SK-N-SH (cell line): ENCODE results near the gene ACACA. TPM values are rescaled to one million over a fixed set of nuclear protein-coding genes. Genes with fewer than 3 reads are reported as not detected.

ENCODE experiments used
- CTCF ChIA-PET: fragments of 300-600, 350-600 bp; formaldehyde crosslinking; extraction: SDS; loops from one replicate; lab custom pipeline; 2021; lab: Yijun Ruan, JAX
- POLR2A ChIA-PET: fragments of 350-600 bp; sonication (Branson Sonifier 250); formaldehyde crosslinking; extraction: SDS; loops from one replicate; lab custom pipeline; 2020; ENCODE audit warnings: antibody characterized with exemption, inconsistent platforms; lab: Yijun Ruan, JAX
- DNase-seq: peaks from one replicate; pipeline ENCODE4 v3.0.0; 2012
- H2AFZ ChIP-seq: fragments of 200-600 bp; sonication (generic); 2 replicates; pipeline ENCODE4 v1.8.1; 2016; ENCODE audit warnings: antibody characterized with exemption, mild to moderate bottlenecking, low read depth
- H3F3A ChIP-seq: fragments of 200-600 bp; sonication (generic); replicated peaks from 2 replicates; pipeline ENCODE3; 2016; ENCODE audit warnings: antibody characterized with exemption, mild to moderate bottlenecking; ENCODE audit not compliant: insufficient read depth
- H3K27ac ChIP-seq, 2 experiments: fragments of 200-500 bp in 1 of 2; fragments of 200-600 bp in 1 of 2; sonication (Bioruptor generic) in 1 of 2; sonication (generic), shearing (Covaris generic) in 1 of 2; 2 replicates each; pipeline versions ENCODE4 v1.5.1 to v1.6.1; 2014 to 2016; ENCODE audit warnings: low read depth in 2 of 2, inconsistent platforms in 1 of 2, low read length in 1 of 2, mild to moderate bottlenecking in 1 of 2, mixed read lengths in 1 of 2
- H3K27me3 ChIP-seq: fragments of 200-600 bp; sonication (generic), shearing (Covaris generic); 2 replicates; pipeline ENCODE4 v1.6.1; 2016; ENCODE audit warnings: mixed run types; ENCODE audit not compliant: insufficient read depth
- H3K36me3 ChIP-seq, 2 experiments: fragments of 200-500 bp in 1 of 2; fragments of 200-600 bp in 1 of 2; sonication (Bioruptor generic) in 1 of 2; sonication (generic) in 1 of 2; replicated peaks in 1 of 2; 2 replicates each; pipeline versions ENCODE3 to v1.5.1; 2014 to 2016; ENCODE audit warnings: low read length in 1 of 2, mild to moderate bottlenecking in 1 of 2; ENCODE audit not compliant: insufficient read depth in 2 of 2, control insufficient read depth in 1 of 2
- H3K4me1 ChIP-seq, 2 experiments: fragments of 200-500 bp in 1 of 2; fragments of 200-600 bp in 1 of 2; sonication (Bioruptor generic) in 1 of 2; sonication (generic), shearing (Covaris generic) in 1 of 2; 2 replicates each; pipeline versions ENCODE4 v1.5.1 to v1.6.1; 2014 to 2016; ENCODE audit warnings: low read depth in 1 of 2, low read length in 1 of 2, mixed run types in 1 of 2; ENCODE audit not compliant: insufficient read depth in 2 of 2, control insufficient read depth in 1 of 2
- H3K4me2 ChIP-seq: fragments of 200-600 bp; sonication (generic), shearing (Covaris generic); 2 replicates; pipeline ENCODE4 v1.6.1; 2017; ENCODE audit warnings: mixed run types
- H3K4me3 ChIP-seq, 2 experiments: fragments of 200-500 bp in 1 of 2; fragments of 200-600 bp in 1 of 2; sonication (Bioruptor generic) in 1 of 2; sonication (generic), shearing (Covaris generic) in 1 of 2; 2 replicates each; pipeline versions ENCODE4 v1.5.1 to v1.8.1; 2014 to 2016; ENCODE audit warnings: low read depth in 2 of 2, inconsistent platforms in 1 of 2, low read length in 1 of 2, mild to moderate bottlenecking in 1 of 2, mixed read lengths in 1 of 2, moderate library complexity in 1 of 2
- H3K79me2 ChIP-seq: fragments of 200-600 bp; sonication (generic); 2 replicates; pipeline ENCODE4 v1.8.1; 2017; ENCODE audit warnings: mild to moderate bottlenecking; ENCODE audit not compliant: insufficient read depth
- H3K9ac ChIP-seq: fragments of 200-600 bp; sonication (generic); 2 replicates; pipeline ENCODE4 v1.6.1; 2017; ENCODE audit warnings: mixed run types
- H3K9me2 ChIP-seq: fragments of 200-600 bp; sonication (generic); 2 replicates; pipeline ENCODE4 v1.6.1; 2017; ENCODE audit warnings: mixed run types
- H3K9me3 ChIP-seq: fragments of 200-600 bp; sonication (generic); 2 replicates; pipeline ENCODE4 v1.6.1; 2017; ENCODE audit warnings: mixed run types, mild to moderate bottlenecking, moderate library complexity
- H4K20me1 ChIP-seq: fragments of 200-600 bp; sonication (generic); 2 replicates; pipeline ENCODE4 v1.6.1; 2017; ENCODE audit warnings: mild to moderate bottlenecking, mixed run types; ENCODE audit not compliant: insufficient read depth
- CHD2 ChIP-seq: fragments of 150-350 bp; IDR thresholded peaks from 2 replicates; pipeline ENCODE4 v1.6.1; 2018; ENCODE audit warnings: low read length; ENCODE audit not compliant: partially characterized antibody
- FOXJ3 ChIP-seq: sonication (generic); formaldehyde crosslinking; IDR thresholded peaks from 2 replicates; pipeline ENCODE4 v1.5.1; 2020; ENCODE audit warnings: mild to moderate bottlenecking, missing genetic modification reagents
- FOXM1 ChIP-seq: IDR thresholded peaks from 2 replicates; pipeline ENCODE4 v1.4.0; 2012; ENCODE audit warnings: low read depth, mild to moderate bottlenecking
- GABPA ChIP-seq: IDR thresholded peaks from 2 replicates; pipeline ENCODE4 v1.4.0; 2012; ENCODE audit warnings: low read depth, mild to moderate bottlenecking
- IRF3 ChIP-seq: fragments of 150-350 bp; IDR thresholded peaks from 2 replicates; pipeline ENCODE4 v1.6.1; 2016; ENCODE audit warnings: mild to moderate bottlenecking, low read depth, low read length
- JUND ChIP-seq: IDR thresholded peaks from 2 replicates; pipeline ENCODE4 v1.4.0; 2012
- MAX ChIP-seq: IDR thresholded peaks from 2 replicates; pipeline ENCODE4 v1.4.0; 2012; ENCODE audit warnings: low read depth
- MXI1 ChIP-seq: IDR thresholded peaks from 2 replicates; pipeline ENCODE4 v1.6.1; 2012; ENCODE audit warnings: mild to moderate bottlenecking, low read depth, low read length, improper control_type of control experiment
- NFIC ChIP-seq: IDR thresholded peaks from 2 replicates; pipeline ENCODE4 v1.4.0; 2012; ENCODE audit warnings: borderline replicate concordance
- NRF1 ChIP-seq: IDR thresholded peaks from 2 replicates; pipeline ENCODE4 v1.6.1; 2012; ENCODE audit warnings: low read depth, mild to moderate bottlenecking, low read length
- POLR2AphosphoS5 ChIP-seq: IDR thresholded peaks from 2 replicates; pipeline ENCODE4 v1.6.1; 2012; ENCODE audit warnings: low read depth, low read length
- RAD21 ChIP-seq: IDR thresholded peaks from 2 replicates; pipeline ENCODE4 v1.6.1; 2012; ENCODE audit warnings: mild to moderate bottlenecking, low read length
- RFX5 ChIP-seq: IDR thresholded peaks from 2 replicates; pipeline ENCODE4 v1.6.1; 2012; ENCODE audit warnings: mild to moderate bottlenecking, improper control_type of control experiment, low read length
- RXRA ChIP-seq: IDR thresholded peaks from 2 replicates; pipeline ENCODE4 v1.4.0; 2012; ENCODE audit warnings: low read depth, mild to moderate bottlenecking, borderline replicate concordance
- SIN3A ChIP-seq: IDR thresholded peaks from 2 replicates; pipeline ENCODE4 v1.6.1; 2012; ENCODE audit warnings: low read depth, mild to moderate bottlenecking, low read length, moderate library complexity, borderline replicate concordance
- TAF1 ChIP-seq: IDR thresholded peaks from 2 replicates; pipeline ENCODE4 v1.6.1; 2012; ENCODE audit warnings: low read depth, mild to moderate bottlenecking, low read length, moderate library complexity, borderline replicate concordance
- TEAD4 ChIP-seq: IDR thresholded peaks from 2 replicates; pipeline ENCODE4 v1.4.0; 2012; ENCODE audit warnings: mild to moderate bottlenecking, borderline replicate concordance; ENCODE audit not compliant: insufficient read depth
- WGBS: methylation state at CpG from one replicate; pipeline ENCODE4 v1.1.6; 2017; ENCODE audit warnings: low lambda C conversion rate; 5-methylcytosine and 5-hydroxymethylcytosine counted together
- polyA plus RNA-seq, 3 experiments: library from polyadenylated mRNA; depleted of rRNA; stranded (reverse); fragments of >200 nt; gene quantifications; 2 replicates each; pipeline ENCODE4 v1.2.3, GENCODE V29; 2012
- TF ChIP-seq, protein P1 (sequence below): fragments of 150-350 bp; IDR thresholded peaks from 2 replicates; pipeline ENCODE4 v1.6.1; 2017; ENCODE audit warnings: antibody characterized with exemption, low read length, low read depth, borderline replicate concordance
- TF ChIP-seq, protein P2 (sequence below): IDR thresholded peaks from 2 replicates; pipeline ENCODE4 v1.6.1; 2012; ENCODE audit warnings: mild to moderate bottlenecking, low read depth, low read length, moderate library complexity

The ACACA gene
- polyA plus RNA-seq, 1 of the 3 experiments (the other 2 are of a cell fraction) = 27.2 TPM

- TF ChIP-seq TAF1 (no peak), MAX (no peak), RAD21 (no peak), NRF1 (no peak), IRF3 (no peak), RFX5 (no peak), CHD2 (no peak), NFIC (no peak), JUND (no peak), RXRA (no peak), MXI1 (no peak), FOXJ3 (CRISPR knock-in tag) (no peak), SIN3A (no peak), GABPA (no peak), FOXM1 (no peak), POLR2AphosphoS5 (no peak), TEAD4 (no peak)
- TF ChIP-seq, protein P1, sequence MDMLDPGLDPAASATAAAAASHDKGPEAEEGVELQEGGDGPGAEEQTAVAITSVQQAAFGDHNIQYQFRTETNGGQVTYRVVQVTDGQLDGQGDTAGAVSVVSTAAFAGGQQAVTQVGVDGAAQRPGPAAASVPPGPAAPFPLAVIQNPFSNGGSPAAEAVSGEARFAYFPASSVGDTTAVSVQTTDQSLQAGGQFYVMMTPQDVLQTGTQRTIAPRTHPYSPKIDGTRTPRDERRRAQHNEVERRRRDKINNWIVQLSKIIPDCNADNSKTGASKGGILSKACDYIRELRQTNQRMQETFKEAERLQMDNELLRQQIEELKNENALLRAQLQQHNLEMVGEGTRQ = no peak
- TF ChIP-seq, protein P2, sequence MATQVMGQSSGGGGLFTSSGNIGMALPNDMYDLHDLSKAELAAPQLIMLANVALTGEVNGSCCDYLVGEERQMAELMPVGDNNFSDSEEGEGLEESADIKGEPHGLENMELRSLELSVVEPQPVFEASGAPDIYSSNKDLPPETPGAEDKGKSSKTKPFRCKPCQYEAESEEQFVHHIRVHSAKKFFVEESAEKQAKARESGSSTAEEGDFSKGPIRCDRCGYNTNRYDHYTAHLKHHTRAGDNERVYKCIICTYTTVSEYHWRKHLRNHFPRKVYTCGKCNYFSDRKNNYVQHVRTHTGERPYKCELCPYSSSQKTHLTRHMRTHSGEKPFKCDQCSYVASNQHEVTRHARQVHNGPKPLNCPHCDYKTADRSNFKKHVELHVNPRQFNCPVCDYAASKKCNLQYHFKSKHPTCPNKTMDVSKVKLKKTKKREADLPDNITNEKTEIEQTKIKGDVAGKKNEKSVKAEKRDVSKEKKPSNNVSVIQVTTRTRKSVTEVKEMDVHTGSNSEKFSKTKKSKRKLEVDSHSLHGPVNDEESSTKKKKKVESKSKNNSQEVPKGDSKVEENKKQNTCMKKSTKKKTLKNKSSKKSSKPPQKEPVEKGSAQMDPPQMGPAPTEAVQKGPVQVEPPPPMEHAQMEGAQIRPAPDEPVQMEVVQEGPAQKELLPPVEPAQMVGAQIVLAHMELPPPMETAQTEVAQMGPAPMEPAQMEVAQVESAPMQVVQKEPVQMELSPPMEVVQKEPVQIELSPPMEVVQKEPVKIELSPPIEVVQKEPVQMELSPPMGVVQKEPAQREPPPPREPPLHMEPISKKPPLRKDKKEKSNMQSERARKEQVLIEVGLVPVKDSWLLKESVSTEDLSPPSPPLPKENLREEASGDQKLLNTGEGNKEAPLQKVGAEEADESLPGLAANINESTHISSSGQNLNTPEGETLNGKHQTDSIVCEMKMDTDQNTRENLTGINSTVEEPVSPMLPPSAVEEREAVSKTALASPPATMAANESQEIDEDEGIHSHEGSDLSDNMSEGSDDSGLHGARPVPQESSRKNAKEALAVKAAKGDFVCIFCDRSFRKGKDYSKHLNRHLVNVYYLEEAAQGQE = no peak
- Histone ChIP-seq H4K20me1 (no peaks in the 10 kb centered on the region), H3K79me2 (no peaks in the 10 kb centered on the region), H3K9me2 (no peaks in the 10 kb centered on the region), H2AFZ (no peak overlapping the region), H3K4me3 (no peak overlapping the region), H3K27me3 (no peaks in the 10 kb centered on the region), H3K36me3 (peaks cover 0 to 6% of the 10 kb centered on the region in 2 experiments), H3K9ac (no peak overlapping the region), H3K27ac (no peak overlapping the region; a peak in 1 of 4 replicates), H3K9me3 (no peaks in the 10 kb centered on the region), H3K4me2 (no peak overlapping the region), H3K4me1 (0 out of 4 replicates have a peak, but pooled peaks cover 0 to 4% of the 10 kb centered on the region in 2 experiments), H3F3A (no peaks in the 10 kb centered on the region)
- 97% methylated on average over 2 of the region's 2 CpGs for WGBS
- ChIA-PET CTCF (no interaction called here), POLR2A (interaction anchor here (0.9 kb wide), 1 partner anchor 15 kb away, joined by 3 read pairs; no protein-coding TSS in a partner anchor)
- DNase-seq = no peak
Measured at GRCh38 chr17:37284191-37284590, 122.4 kb downstream of the ACACA start.
